SJSA1 (cell line): ENCODE data around the gene PAQR3. TPM values are rescaled to one million over a fixed set of nuclear protein-coding genes. Genes with fewer than 3 reads are reported as not detected.

Experiments used
- DNase-seq, 2 experiments: peaks; one replicate each; pipeline ENCODE4 v3.0.0-alpha.2; 2015 to 2020; ENCODE audit warnings: low spot score in 2 of 2, low read depth in 1 of 2
- H3K27ac ChIP-seq: fragments of 250-450 bp; sonication (Bioruptor Pico); 2 replicates; pipeline ENCODE4 v1.5.1; 2020; ENCODE audit warnings: mild to moderate bottlenecking, moderate library complexity
- H3K27me3 ChIP-seq: fragments of 250-450 bp; sonication (Bioruptor Pico); replicated peaks from 2 replicates; pipeline ENCODE4 v1.5.1; 2020; ENCODE audit warnings: mild to moderate bottlenecking, moderate library complexity
- H3K36me3 ChIP-seq: fragments of 250-450 bp; sonication (Bioruptor Pico); 2 replicates; pipeline ENCODE4 v1.5.1; 2020; ENCODE audit warnings: mild to moderate bottlenecking
- H3K4me1 ChIP-seq: fragments of 250-450 bp; sonication (Bioruptor Pico); replicated peaks from 2 replicates; pipeline ENCODE4 v1.6.1; 2021; ENCODE audit warnings: mild to moderate bottlenecking
- H3K4me3 ChIP-seq: fragments of 250-450 bp; sonication (Bioruptor Pico); 2 replicates; pipeline ENCODE4 v1.5.1; 2020; ENCODE audit warnings: mild to moderate bottlenecking
- H3K9me3 ChIP-seq: fragments of 250-450 bp; sonication (Bioruptor Pico); replicated peaks from 2 replicates; pipeline ENCODE4 v1.5.1; 2020; ENCODE audit warnings: mild to moderate bottlenecking
- total RNA-seq: library from RNA; depleted of rRNA; stranded (reverse); fragments of >200 nt; shearing (Covaris generic); gene quantifications from 2 replicates; pipeline ENCODE4 v1.2.3, GENCODE V29; 2014; rRNA removed

PAQR3 gene, protein sequence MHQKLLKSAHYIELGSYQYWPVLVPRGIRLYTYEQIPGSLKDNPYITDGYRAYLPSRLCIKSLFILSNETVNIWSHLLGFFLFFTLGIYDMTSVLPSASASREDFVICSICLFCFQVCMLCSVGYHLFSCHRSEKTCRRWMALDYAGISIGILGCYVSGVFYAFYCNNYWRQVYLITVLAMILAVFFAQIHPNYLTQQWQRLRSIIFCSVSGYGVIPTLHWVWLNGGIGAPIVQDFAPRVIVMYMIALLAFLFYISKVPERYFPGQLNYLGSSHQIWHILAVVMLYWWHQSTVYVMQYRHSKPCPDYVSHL
- total RNA-seq, result 36.2 and 37.2 TPM in 2 replicates

DNA sequence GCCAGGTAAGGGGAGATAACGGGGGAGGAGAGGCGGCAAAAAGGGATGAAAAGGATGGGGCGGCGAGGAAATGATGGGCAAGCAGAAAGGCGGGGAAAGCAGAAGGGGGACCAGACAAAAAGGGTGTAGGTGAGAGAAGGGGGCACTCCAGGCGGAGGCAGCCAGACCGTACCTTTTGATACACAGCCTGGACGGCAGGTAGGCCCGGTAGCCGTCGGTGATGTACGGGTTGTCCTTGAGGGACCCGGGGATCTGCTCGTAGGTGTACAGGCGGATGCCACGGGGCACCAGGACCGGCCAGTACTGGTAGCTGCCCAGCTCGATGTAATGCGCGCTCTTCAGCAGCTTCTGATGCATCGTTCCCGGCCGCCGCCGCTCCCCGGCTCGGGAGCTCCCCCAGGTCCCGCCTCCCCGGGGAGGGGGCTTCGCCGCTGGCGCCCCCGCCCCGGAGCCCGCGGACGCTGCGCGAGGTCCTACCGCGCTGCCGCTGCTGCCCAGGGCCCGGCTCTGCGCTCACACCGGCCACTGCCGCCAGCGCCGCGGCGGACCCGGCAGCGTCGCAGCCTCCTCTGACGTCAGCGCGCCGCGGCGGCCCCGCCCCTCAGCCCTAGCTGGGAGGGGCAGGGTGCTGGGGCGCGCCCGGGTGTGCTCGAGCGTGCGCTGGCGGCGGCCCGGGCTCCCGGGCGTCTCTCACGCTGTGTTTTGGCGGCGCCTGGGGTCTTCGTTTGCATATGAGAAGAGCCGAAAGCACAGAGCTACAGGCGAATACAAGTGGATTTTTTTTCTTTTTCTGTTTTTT, at the start of gene PAQR3:
PAQR3 (minus strand) TSS at position 571 of the 799 bp plus-strand sequence; CDS start at position 357, 214 bp downstream.
- Histone ChIP-seq H3K9me3 (0 out of 2 replicates have a peak, but pooled peaks cover 3% of the 10 kb centered on the region), H3K27ac (peak within 1 kb of the TSS; percentile 44), H3K4me3 (peak within 1 kb of the TSS; percentile 97), H3K27me3 (no peaks in the 10 kb centered on the region), H3K4me1 (peaks cover 18% of the 10 kb centered on the region), H3K36me3 (peaks cover 10% of the 10 kb centered on the region)
- DNase-seq, result peak; percentile 83 to 84

DNA sequence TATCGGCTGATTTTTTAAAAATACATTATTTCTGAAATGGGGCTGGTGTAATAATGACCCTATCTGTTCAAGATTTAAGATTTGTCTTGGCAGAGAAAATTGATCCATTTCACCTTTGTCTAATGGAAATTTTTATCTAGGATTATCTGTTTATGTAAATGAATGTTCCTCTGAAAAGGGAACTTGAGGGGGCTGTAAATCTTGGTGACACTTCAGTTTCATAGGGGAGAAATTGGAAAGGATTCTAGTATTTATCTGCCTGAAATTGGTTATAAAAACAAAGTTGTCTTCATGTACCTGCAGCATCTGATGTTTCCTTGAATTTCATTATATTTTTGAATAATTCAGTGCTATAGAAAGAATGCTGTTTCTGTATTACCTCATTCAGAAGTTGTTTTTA, 48.4 kb upstream of the PAQR3 start:
- no peak overlapping the region for H3K4me3 ChIP-seq
- H3K9me3 ChIP-seq, result no peaks in the 10 kb centered on the region
- no peaks in the 10 kb centered on the region for H3K4me1 ChIP-seq
- peaks cover 3% of the 10 kb centered on the region; the same call in 1 of the 2 replicates for H3K27me3 ChIP-seq
- no peak overlapping the region for H3K27ac ChIP-seq
- no peak for DNase-seq
- H3K36me3 ChIP-seq, result no peaks in the 10 kb centered on the region

DNA sequence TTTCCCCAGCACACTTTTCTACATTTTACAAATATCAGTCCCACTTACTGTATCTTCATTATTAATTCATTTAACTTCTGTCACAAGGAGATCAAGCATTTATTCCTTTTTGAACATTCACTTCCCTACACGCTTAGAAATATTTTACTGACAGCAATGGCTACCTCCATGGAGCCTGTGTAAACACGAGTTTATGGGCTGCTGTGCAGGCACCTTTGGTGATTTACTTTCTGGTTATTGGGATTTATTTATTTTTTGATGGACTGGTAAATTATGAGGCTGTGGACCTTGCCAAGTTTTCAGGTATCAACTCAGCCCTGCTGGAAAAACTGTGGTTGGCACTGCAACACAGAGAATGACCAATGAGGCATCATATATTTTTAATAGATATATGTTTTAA, 45.4 kb upstream of the PAQR3 start:
- Histone ChIP-seq H3K4me3 (no peak overlapping the region), H3K27me3 (peaks cover 3% of the 10 kb centered on the region; the same call in 1 of the 2 replicates), H3K36me3 (no peaks in the 10 kb centered on the region), H3K4me1 (no peaks in the 10 kb centered on the region), H3K9me3 (no peaks in the 10 kb centered on the region), H3K27ac (no peak overlapping the region)
- no peak for DNase-seq

DNA sequence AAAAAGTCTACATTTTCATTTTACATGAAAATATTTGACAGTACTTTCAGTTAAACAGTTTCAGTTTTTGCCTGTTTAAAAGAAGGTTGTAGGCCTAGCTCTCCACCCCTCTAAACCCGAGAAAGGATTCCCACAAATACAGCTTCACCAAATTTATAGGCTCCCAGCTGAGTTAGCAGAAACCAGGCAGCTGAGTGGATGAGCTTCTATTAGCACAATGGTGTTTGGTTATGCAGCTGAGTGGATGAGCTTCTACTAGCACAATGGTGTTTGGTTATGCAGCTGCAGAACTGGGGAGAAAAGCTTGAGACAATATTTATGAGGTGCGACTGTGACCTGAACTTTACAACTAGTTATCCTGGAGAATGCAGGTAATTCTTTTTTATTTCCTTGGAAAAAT, 36.6 kb upstream of the PAQR3 start:
- Histone ChIP-seq H3K4me1 (no peaks in the 10 kb centered on the region), H3K4me3 (no peak overlapping the region), H3K27me3 (no peaks in the 10 kb centered on the region; the same call in 1 of the 2 replicates), H3K36me3 (no peaks in the 10 kb centered on the region), H3K9me3 (no peaks in the 10 kb centered on the region), H3K27ac (no peak overlapping the region)
- no peak for DNase-seq

DNA sequence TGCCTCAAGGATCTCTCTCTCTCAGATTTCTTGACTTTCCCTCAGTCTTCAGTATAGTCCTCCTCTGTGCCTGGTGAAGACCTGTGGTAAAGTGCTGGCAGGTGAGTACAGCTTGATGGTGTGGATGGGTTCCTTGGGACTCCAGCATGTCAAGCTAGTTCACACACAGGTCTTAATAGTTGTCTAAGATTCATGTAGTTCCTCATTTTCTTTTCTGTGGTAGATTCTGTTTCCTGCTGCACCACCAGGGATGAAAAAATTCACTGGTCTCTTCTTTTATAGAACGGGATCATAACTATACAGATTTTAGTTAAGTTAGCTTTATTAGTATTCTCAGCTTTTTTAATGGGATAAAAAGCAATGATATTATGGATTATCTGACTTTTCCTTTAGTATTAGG, 32.5 kb upstream of the PAQR3 start:
- H3K27me3 ChIP-seq, result no peaks in the 10 kb centered on the region; the same call in 1 of the 2 replicates
- no peak for DNase-seq
- H3K36me3 ChIP-seq, result no peaks in the 10 kb centered on the region
- H3K27ac ChIP-seq, result no peak overlapping the region
- H3K4me3 ChIP-seq, result no peak overlapping the region
- H3K9me3 ChIP-seq, result no peaks in the 10 kb centered on the region
- H3K4me1 ChIP-seq, result no peaks in the 10 kb centered on the region

DNA sequence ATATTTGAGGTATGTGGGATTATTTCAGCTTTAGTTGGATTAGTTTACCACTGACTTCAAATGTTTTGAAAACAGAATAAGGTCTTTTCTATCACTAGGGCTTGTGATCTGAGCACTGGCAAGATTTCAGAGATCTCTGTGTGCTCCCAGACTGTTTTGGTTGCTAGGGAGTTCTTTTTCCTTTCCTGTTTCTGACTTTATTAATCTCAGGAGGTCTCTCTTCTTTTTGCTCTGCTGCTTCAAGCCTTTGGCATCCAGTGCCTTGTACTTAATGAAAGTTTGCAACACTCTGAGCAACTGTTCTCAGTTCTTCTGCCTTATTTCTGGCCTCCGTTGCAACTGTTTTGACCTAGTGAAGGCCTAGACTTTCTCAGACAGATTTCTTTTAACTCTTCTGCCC, 32.1 kb upstream of the PAQR3 start:
- Histone ChIP-seq H3K9me3 (no peaks in the 10 kb centered on the region), H3K4me1 (no peaks in the 10 kb centered on the region), H3K27ac (no peak overlapping the region), H3K27me3 (no peaks in the 10 kb centered on the region; the same call in 1 of the 2 replicates), H3K4me3 (no peak overlapping the region), H3K36me3 (no peaks in the 10 kb centered on the region)
- DNase-seq, result no peak

DNA sequence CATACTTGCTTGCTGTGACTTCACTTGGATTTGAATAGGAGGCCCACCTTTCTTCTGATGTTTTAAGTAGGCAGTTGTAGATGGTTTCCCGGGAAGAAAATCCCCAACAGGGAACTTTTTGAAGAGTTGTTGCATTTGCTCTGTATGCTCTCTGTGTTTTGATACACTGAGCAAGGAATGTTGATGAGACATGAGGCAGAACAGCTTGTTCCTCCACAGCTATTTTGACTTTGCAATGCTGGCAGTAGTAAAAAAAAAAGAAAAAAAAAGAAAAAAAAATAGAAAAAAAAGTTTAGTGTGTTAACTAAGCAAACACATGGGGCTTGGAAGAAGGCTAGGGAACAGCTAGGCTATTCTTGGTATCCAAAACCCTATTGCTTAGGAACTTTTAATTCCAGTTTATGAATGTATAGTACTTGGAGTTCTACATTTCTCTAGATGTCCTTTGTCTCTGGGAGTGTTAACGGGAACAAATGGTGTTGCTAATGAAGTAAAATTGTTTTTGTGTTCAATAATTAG, 23.4 kb upstream of the PAQR3 start:
- Histone ChIP-seq H3K27me3 (no peaks in the 10 kb centered on the region), H3K4me3 (no peak overlapping the region), H3K36me3 (no peaks in the 10 kb centered on the region), H3K4me1 (peaks cover 27% of the 10 kb centered on the region), H3K27ac (no peak overlapping the region), H3K9me3 (no peaks in the 10 kb centered on the region)
- no peak for DNase-seq

DNA sequence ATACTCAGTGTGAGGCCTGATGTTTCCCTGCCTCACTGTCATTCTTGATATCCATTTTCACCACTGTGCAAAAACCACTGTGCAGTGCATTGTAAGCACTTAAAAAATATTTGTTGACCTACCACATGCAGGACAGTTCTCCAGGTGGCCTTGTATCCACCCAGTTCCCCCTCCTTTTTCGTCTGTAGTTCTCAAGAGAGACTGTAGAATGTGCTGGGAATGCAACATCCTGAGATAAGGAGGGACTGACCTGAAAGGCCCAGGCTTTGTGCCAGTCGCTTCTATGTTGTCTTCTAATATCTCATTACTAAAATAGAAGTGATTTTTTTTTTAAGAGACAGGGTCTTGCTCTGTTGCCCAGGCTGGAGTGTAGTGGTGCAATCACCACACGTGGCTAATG, 21.7 kb upstream of the PAQR3 start:
- Histone ChIP-seq H3K4me1 (peaks cover 27% of the 10 kb centered on the region), H3K27ac (no peak overlapping the region), H3K27me3 (no peaks in the 10 kb centered on the region), H3K4me3 (no peak overlapping the region), H3K36me3 (no peaks in the 10 kb centered on the region), H3K9me3 (no peaks in the 10 kb centered on the region)
- peak in 1 of 2 experiments; percentile 58 for DNase-seq

DNA sequence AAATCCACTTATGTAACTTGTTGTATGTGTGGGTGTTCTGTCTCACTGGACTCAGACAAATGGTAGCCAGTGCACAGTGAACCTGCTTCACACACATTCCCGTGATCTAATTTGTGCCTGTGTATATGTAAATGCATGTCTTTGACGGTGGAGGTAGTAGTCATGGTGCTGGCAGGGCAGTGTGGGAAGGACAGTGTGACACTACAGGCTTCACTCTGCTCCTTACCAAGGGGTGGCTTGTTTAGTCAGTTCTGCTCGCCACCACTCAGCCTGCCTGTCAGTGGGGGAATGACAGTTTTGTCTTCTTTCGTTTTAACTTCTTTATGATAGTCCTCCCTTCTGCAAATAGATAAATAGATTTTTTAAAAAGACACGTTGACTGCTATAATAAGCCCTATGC, 17.7 kb upstream of the PAQR3 start:
- H3K36me3 ChIP-seq, result no peaks in the 10 kb centered on the region
- H3K27ac ChIP-seq, result no peak overlapping the region
- no peak for DNase-seq
- no peaks in the 10 kb centered on the region for H3K9me3 ChIP-seq
- no peak overlapping the region for H3K4me3 ChIP-seq
- peaks cover 27% of the 10 kb centered on the region for H3K4me1 ChIP-seq
- no peaks in the 10 kb centered on the region for H3K27me3 ChIP-seq

DNA sequence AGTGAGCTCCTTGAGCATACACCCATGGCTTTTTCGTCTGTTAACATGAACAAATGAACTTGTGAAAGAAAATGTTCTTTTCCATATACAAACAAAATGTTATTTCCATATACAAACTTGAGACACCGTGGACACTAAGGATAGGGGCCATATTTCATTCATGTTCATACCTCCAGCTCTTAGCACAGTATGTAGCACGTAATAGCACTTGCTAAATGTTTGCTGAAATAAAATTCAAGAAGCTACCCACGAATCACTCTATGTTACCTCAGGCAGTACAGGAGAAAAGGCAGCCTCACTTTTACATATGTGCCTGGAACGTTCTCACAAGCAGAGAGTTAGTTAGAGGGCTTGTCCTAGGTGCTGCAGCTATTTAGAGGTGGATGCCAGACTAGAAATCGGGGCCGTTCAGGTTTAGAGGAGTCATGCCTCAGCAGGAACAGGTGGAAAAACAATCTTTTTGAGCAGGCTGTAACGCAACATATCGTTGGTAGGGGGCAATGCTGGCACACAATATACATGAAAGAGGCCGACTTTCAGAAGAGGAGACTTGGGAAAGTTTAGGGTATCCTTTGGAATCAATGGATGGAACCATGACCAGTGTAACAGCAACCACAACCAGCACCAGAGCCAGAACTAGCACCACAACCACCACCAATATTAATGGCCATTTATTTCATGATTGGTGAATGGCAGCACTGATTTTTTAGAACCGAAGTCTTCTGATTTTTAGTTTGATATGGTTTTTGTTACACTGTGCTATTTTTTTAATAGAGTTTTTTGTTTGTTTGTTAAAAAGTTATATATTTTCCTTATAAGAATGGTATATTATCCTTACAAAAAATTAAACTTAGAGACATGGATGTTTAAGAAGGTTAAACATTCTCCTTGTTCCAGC, 14.8 kb upstream of the PAQR3 start:
- H3K4me1 ChIP-seq, result peaks cover under 1% of the 10 kb centered on the region
- H3K27ac ChIP-seq, result no peak overlapping the region
- no peak for DNase-seq

DNA sequence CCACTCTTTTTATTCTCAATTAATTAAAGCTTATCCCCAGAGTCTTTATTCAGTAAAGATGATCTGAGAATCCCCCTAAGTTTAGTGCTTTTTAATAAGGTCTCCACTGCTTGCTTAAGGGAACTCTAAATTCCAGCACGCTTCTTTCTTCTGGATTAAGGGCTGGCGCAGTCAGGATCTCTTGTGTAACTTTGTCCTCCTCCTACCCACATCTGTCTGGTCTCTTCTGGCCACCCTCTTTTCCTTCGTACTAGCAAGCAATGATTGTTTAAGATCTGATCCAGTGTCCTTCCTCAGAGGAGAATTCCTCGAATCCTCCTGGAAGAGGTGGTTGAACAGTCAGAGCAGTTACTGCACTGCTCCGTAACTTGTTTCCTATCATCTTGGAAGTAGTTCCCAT, 14.0 kb upstream of the PAQR3 start:
- no peak for DNase-seq
- no peaks in the 10 kb centered on the region for H3K36me3 ChIP-seq
- no peaks in the 10 kb centered on the region; the same call in 1 of the 2 replicates for H3K27me3 ChIP-seq
- no peaks in the 10 kb centered on the region for H3K4me1 ChIP-seq
- H3K4me3 ChIP-seq, result no peak overlapping the region
- no peak overlapping the region for H3K27ac ChIP-seq
- no peaks in the 10 kb centered on the region for H3K9me3 ChIP-seq

More for the DNA sequence above, 14.8 kb upstream of the PAQR3 start:
- Histone ChIP-seq H3K36me3 (no peaks in the 10 kb centered on the region), H3K4me3 (no peak overlapping the region), H3K9me3 (no peaks in the 10 kb centered on the region), H3K27me3 (no peaks in the 10 kb centered on the region; the same call in 1 of the 2 replicates)

DNA sequence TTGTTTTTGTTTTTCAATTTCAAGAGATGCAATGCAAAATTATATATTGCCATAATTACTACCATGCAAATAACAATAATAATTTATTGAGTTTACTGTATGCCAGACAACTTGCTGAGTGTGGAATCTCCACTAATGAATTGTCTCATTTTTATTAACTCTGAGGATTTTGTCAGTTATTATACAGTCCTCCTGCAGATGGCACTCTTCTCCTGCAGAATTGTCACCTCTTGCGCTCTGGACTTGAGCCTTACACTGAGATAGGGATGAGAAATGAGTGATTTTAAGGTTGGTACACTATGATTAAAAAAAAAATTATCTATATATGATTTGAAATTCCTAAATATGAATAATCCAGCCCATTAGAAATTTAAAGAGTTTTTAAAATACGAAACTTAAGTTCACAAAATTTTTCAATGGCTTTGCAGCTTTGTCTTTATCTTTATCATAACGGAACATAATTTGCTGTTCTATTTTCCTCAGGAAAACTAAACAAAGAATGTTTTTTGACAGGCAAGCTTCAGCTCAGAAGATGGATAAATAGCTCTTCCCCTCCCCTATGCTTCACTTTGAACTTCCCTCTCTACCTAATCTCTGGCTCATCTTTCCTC, 12.7 kb upstream of the PAQR3 start:
- no peak overlapping the region for H3K4me3 ChIP-seq
- H3K4me1 ChIP-seq, result no peaks in the 10 kb centered on the region
- H3K9me3 ChIP-seq, result no peaks in the 10 kb centered on the region
- DNase-seq, result peak in 1 of 2 experiments; percentile 23
- no peaks in the 10 kb centered on the region for H3K36me3 ChIP-seq
- H3K27ac ChIP-seq, result no peak overlapping the region
- H3K27me3 ChIP-seq, result no peaks in the 10 kb centered on the region; the same call in 1 of the 2 replicates

DNA sequence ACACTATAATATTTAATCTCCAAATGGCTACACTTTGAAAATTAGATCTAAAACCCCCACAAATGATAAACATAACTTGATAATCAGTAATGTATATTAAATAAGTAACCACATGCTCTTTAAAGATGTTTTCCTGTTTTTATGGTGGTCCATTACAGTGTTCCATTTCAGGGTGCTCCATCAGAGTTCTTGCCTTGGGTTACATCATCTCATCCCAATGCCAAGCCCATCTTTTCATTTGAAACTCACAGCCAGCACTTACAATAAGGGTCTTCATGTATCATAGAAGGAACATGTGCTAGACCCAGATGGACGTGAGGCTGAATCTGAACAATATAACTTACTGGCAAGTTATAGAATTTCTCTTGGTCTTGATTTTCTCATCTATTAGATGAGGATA, 10.5 kb upstream of the PAQR3 start:
- 0 out of 2 replicates have a peak, but pooled peaks cover 2% of the 10 kb centered on the region for H3K9me3 ChIP-seq
- H3K4me3 ChIP-seq, result no peak overlapping the region
- H3K4me1 ChIP-seq, result no peaks in the 10 kb centered on the region; the same call in 1 of the 2 replicates
- no peaks in the 10 kb centered on the region; the same call in 1 of the 2 replicates for H3K27me3 ChIP-seq
- H3K27ac ChIP-seq, result no peak overlapping the region
- H3K36me3 ChIP-seq, result no peaks in the 10 kb centered on the region
- no peak for DNase-seq
